NCI-H526 (cell line): ENCODE measurements around the gene PPTC7.
"Not testable (repeated sequence)": the region's sequence is repeated elsewhere in the genome, so short reads cannot be mapped to it uniquely, and the experiment has no call there.

Experiments
- DNase-seq, 2 experiments: peaks; one replicate each; lab custom pipeline; 2025; lab: John Stamatoyannopoulos, UW

Gene PPTC7

DNA sequence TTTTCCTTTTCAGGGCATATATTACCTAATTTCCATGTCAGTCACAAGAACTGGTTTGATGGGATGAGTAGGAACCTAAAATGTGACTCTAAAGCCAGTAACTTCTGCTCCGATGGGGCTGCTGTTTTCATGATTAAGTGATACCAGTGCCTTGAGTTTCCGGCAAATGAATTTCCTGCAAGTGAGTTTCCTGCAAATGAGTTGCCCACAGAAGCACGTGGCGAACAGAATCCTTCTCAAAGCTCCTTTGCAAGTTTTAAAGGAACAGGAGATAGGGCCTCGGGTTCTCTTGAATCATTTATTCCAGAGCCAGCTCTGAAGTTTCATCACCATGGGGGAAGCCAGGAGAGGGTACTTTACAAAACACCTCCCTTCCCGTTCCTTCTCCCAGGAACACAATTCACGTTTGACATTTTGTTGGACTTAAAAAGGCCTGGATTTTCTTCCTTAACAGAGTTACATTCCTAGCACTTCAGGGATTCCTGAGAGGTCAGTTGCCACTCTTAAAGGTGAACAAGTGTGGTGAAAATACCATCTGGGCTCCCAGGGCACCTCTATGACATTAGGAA, 2.2 kb upstream of the PPTC7 start:
- DNase-seq, result no peak

DNA sequence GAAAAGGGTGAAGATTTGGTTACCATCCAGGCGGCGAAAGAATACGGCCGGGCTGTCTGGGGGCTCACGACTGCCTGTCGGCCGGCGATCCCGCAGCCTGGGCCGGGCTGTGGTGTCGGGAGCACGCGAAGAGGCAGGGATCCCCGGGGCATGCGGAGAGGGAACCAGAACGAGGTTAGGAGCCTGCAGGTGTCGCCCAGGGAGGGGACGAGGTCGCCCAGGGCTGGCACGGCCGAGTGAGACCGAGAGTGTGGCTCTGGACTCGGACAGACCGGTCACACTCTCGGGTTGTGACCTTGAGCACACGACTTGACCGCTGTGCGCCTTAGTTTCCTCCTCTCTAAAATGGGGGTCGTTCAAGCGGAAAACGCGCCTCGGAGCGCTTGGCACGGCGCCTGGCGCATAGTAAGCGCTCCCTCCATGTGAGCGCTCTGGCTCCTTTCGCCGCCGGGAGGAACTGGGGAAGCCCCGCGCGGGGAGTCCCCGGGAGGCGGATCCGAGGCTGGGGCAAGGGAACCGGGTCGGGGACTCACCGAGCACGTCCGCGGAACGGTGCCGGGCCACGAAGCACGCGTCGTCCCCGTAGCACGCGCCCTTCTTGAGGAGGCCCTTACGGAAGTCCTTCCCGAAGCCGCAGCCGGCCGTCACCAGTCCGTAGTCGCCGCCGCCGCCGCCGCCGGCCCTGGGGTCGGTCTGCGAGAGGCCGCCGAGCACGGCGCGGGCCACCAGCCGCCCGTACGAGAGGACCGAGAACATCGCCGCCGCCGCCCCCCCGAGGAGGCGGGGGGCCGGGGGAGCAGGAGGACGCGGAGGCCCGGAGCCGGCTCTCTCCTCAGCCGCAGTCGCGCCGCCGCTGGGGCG, 612 bp downstream of the PPTC7 start:
- peak in 1 of 2 experiments; percentile 75 for DNase-seq

DNA sequence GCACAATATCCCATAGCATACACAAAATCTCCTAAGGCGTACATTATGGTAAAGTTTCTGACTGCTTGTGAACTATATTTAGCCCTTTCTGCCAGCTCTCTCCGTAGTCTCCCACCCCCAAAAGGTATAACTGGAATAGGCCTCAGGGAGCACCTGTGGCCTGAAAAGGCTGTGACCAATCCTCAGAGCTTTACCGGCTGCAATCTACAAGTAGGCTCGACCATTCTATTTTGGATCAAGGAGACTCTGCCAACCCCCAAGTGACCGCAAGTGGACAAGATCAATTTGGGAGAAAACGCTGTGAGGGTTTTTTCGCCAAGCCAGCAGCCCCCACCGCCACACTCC, 1.2 kb downstream of the PPTC7 start:
- DNase-seq, result peak in 1 of 2 experiments; percentile 58

DNA sequence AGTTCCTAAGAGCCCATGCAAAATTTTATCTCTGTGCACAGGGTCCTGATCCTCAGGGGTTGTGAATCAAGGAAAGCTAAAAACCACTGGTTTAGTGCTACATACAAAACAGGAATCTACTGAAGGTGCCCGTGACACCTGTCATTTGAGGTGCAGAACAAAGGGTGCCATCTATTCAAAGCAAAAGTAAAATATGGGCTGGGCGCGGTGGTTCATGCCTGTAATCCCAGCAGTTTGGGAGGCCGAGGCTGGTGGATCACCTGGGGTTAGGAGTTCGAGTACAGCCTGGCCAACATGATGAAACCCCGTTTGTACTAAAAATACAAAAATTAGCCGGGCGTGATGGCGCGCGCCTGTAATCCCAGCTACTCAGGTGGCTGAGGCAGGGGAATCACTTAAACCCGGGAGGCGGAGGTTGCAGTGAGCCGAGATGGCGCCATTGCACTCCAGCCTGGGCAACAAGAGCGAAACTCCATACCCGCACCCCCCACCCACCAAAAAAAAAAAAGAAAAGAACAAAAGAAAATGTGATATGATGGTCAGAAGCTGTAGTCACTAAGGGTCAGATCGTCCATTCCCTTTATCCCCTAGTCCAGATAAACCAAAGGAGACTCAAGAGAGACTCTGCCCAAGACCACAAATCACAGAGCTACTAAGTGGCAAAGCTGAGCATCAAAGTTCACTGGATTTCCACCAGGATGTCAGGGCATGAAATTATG, 3.4 kb downstream of the PPTC7 start:
- no peak for DNase-seq

DNA sequence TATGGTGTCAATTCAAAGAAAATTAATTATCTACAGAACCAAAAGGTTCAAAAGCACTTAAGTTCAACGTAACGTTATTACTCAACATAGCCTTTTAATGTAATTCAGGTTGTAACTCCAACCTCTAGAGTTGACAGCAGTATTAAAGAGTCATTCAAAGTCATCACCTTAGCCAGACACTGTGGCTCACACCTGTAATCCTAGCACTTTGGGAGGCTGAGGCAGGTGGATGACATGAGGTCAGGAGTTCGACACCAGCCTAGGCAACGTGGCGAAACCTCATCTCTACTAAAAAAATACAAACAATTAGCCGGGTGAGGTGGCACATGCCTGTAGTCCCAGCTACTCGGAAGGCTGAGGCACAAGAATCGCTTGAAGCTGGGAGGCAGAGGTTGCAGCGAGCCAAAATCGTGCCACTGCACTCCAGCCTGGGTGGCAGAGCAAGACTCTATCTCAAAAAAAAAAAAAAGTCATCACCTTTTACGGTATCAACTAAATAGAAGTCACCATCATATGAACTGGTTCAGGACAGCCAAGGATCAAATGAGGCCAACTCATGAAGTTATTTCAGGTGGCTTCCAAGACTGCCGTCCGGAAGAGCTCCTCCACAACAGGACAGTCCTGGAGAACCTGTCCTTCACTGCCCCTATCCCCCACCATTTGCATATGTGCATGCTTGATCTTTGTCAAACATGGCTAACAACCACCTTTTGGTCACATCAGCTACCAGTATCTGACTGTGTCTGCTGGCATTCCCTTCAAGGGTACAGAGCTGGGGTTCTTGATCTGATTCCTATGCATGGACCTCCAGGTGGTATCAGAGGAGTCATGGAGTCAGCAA, 4.2 kb downstream of the PPTC7 start:
- peak in 1 of 2 experiments; percentile 26 for DNase-seq

DNA sequence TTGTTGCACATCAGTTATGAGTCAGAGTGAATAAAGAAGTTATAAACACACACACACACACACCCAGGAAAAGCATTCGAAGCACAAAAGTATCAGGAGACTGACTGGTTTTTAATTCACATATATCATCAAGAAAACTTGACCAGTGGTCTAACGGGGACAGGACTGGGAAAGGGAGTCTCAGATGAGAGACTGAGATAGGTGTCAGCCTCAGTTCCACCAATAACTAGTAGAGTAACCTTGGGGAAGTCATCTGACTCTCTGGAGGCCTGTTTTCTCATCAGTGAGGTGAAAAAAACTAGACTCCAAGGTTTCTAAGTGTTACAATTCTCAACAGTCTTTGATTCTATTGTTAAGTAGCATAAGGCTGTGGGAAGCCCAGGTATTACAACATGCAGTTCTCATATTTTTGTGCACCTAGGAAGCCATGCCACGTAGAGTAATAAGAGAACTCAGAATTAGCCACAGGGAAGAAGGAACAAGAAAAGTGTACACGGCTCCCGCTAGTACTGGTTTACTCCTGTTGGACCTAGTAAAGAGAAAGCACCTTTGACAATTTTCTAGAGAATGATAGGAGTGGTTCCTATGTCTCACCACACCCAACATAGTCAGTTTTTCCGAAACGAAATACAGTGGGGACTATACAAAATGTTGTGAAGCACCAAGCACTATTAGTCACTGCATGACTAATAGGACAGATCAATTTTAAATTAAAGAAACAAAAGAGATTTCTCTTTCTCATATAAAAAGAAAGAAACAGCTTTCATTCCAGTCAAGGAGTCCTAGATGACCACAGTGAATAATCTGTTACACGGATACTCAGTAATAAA, 5.0 kb downstream of the PPTC7 start:
- DNase-seq, result no peak

DNA sequence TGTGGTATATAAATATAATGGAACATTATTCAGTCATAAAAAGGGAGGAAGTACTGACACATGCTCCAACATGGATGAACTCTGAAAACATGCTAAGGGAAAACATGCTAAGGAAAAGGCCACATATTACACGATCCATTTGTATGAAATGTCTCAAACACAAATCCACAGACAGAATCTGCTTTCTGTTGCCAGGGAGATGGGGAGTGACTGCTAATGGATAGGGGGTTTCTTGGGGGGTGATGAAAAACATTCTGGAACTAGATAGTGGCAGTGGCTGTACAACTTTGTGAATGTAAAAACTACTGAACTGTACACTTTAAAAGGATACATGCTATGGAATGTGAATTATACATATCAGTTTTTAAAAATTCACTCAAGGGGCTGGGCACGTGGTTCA, 6.6 kb downstream of the PPTC7 start:
- DNase-seq, result no peak

DNA sequence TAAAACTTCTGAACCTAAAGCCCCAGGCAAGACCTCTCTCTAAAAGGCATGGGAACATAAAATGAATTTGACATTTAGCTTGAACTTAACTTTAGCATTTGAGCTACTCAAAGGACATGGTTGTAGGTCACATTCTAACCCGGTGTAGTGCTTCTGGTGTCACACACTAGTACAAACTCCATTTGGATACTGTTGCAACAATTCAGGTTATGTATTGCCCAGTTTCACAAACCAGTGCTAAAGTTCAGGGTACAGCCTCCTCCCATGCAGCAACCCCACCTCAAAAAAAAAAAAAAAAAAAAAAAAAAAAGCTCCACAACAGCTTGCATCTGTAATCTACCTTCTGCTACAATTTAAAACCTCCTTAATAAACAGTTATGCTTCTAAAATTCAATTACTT, 7.8 kb downstream of the PPTC7 start:
- DNase-seq, result no peak

DNA sequence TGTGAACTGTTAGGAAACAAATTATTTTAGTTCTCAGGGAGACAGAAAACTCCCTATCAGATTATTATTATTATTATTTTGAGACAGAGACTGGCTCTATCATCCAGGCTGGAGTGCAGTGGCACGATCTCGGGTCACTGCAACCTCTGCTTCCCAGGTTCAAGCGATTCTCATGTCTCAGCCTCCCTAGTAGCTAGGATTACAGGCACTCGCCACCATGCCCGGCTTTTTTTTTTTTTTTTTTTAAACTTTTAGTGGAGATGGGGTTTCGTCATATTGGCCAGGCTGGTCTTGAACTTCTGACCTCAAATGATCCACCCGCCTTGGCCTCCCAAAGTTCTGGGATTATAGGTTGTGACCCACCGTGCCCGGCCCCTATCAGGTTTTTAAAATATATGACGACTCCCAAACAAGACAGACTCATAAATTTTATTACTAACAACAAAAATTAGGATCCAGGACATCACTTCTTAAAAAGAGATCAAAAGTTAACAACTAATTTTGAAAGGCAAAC, 8.3 kb downstream of the PPTC7 start:
- DNase-seq, result not testable (repeated sequence)

DNA sequence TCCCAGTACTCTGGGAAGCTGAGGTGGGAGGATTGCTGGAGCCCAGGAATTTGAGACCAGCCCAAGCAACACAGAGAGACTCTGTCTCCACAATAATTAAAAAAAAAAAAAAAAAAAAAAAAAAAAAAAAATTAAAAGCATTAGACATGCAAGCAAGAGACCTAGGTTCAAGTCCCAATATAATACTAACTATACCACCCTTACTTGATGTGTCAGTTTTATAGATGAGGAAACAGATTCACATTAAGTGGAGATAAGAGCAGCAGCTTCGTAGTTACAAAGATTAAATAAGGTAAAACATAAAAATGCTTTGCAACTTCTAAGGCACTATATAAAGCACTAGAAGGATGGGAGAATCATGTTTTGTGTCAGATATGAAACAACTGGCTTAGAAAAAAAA, 9.1 kb downstream of the PPTC7 start:
- no peak for DNase-seq

DNA sequence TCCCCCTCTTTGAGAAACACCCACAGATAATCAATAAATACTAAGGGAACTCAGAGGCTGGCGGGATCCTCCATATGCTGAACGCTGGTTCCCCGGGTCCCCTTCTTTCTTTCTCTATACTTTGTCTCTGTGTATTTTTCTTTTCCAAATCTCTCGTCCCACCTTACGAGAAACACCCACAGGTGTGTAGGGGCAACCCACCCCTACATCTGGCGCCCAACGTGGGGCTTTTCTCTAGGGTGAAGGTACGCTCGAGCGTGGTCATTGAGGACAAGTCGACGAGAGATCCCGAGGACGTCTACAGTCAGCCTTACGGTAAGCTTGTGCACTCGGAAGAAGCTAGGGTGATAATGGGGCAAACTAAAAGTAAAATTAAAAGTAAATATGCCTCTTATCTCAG, 12.3 kb downstream of the PPTC7 start:
- not testable (repeated sequence) for DNase-seq

DNA sequence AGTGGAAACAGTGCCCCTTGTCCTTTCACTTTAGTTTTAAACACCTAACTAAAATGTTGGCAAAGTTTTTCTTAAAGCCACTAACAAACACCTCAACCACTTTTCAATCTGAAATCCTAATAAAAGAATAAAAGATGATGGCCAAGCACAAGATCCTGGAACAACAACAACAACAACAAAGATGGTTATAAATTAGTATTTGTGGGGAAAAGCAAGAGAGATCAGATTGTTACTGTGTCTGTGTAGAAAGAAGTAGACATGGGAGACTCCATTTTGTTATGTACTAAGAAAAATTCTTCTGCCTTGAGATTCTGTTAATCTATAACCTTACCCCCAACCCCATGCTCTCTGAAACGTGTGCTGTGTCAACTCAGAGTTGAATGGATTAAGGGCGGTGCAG, 13.3 kb downstream of the PPTC7 start:
- not testable (repeated sequence) for DNase-seq

DNA sequence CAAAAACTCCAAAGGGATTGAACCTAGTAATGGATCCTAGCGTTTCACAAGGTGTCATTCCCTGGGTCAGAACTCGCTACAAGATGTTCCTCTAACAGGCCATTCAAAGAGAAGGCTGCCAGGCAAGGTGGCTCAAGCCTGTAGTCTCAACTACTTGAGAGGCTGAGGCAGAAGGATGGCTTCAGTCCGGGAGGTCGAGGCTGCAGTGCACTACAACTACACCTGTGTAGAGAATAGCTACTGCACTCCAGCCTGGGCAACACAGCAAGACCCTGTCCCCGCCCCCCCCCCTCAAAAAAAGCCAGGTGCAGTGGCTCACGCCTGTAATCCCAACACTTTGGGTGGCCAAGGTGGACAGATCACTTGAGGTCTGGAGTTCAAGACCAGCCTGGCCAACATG, 14.4 kb downstream of the PPTC7 start:
- no peak for DNase-seq

DNA sequence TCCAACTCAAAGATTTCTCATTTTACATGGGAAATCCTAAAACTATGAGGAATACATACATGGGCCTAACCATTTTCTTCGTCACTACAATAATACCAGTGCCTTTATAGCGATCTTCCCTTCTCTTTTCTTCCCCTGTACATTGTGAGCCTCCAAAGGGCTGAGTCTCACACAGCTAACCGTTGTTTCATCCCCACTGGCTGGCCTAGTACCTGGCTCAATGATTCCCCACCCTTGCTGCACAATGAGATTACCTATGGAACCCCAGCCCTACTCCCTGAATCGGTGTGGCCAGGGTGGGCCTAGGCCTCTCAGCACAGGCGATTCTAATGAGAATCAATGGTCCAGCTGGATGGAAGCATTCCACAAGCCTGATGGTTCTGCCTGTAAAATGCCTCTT, 16.1 kb downstream of the PPTC7 start:
- DNase-seq, result no peak

DNA sequence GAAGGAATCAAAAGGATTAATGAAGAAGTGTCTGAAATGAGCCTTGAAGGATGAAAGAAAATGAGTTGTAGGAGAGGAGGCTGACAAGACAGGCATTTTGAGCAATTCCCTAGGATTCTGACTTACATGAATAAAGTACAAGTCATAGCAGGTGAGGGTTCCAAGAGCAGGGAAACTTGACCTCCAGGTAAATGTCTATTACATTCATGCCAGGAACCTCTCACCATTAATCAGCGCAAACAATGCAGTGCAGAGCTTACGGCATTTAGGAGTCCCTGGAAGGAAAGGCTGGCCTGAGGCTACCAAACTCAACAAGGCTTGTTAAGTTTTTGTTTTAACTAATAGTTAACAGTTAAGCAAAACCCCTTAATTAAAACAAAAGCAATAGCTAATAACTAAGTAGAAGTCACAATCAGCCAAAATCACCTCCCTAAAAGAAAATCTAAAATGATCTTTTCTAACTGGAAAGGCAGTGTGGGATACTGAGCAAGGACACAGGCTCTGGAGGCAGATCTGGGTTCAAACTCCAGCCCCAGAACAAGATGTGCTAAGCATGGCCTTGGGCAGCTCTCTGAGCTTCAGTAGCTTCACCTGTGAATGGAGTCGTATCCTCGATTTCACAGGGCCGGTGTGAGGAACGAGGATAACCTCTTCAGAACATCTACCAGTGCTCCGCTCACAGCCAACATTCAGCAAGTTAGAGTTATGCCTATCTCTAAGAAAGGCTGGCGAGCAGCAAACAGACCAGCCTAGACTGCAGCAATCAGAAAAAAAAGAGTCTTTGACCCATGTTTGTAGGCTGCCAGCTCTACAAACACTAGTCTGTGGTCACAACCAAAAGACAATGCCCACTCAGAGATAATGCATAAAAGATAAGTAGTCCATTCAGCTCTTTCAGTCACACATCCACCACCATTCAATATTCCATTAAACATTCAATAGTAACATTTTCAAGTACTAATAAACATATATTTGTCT, 16.9 kb downstream of the PPTC7 start:
- DNase-seq, result no peak

DNA sequence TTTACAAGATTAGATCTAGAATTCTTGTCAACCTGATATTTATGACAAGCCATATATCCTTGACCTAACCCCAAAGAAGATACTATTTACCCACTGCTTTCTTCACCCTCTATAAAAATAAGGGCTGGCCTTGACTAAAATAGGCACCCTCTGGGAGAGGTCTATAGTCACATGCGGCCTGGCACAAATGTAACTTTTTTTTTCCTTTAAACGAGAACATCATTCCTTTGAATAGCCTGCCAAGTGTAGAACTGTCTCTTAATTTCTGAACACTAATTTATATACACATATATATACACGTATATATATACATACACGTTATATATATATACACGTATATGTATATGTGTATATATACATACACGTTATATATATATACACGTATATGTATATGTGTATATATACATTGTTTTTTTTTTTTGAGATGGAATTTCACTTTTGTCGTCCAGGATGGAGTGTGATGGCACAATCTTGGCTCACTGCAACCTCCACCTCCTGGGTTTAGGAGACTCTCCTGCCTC, 18.6 kb downstream of the PPTC7 start:
- no peak for DNase-seq

DNA sequence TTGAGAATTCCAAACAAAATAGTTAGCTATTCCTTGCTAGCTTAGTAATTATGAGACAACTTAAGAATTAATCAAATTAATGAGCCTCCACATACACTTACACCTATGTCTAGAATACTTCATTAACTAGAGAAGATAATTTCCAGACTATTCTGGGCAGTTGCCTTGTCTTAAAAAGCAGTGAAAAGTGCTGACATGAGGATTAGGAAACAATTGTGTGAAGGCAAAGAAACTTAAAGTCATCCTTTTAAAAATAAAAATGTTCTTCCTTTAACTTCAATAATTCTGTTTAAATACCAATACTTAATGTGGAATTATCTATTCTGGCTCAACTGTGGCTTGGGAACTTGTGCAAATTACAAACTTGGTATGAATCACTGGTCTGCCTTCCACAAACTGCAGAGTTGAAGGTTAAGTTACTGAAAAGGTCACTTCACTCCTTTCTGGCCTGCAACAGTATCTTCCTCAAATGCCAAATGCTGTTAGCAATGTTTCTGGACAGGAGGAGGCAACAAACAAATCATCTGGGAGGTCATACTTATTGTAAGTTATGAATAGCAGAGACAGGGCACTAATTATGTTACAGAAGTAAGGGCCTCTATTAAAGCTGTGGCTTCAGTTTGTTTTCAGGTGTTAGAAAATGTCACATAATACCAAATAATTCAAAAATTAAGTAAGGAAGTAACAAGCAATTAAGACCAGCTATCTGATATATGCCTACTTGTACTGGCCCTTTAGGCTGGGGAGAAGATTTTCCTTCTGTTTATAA, 19.2 kb downstream of the PPTC7 start:
- DNase-seq, result no peak

DNA sequence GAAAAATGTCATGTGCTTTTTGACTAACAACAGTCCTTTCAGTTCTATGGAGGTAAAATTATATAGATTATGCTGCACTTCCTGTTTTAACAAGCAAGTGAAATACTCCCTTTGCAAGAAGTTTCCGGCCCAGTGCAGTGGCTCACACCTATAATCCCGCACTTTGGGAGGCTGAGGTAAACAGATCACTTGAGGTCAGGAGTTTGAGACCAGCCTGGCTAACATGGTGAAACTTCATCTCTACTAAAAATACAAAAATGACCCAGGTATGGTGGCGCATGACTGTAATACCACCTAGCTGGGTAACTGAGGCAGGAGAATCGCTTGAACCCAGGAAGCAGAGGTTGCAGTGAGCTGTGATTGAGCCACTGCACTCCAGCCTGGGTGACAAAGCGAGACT, 20.7 kb downstream of the PPTC7 start:
- not testable (repeated sequence) for DNase-seq
